Measurements from ENCODE around the gene PI4KA. TPM values are rescaled to one million over a fixed set of nuclear protein-coding genes. Genes with fewer than 3 reads are reported as not detected.
"Not testable (repeated sequence)": the region's sequence is repeated elsewhere in the genome, so short reads cannot be mapped to it uniquely, and the experiment has no call there.

Gene PI4KA
- polyA plus RNA-seq, 1 donor from 2014 or later: 42.2 TPM

DNA sequence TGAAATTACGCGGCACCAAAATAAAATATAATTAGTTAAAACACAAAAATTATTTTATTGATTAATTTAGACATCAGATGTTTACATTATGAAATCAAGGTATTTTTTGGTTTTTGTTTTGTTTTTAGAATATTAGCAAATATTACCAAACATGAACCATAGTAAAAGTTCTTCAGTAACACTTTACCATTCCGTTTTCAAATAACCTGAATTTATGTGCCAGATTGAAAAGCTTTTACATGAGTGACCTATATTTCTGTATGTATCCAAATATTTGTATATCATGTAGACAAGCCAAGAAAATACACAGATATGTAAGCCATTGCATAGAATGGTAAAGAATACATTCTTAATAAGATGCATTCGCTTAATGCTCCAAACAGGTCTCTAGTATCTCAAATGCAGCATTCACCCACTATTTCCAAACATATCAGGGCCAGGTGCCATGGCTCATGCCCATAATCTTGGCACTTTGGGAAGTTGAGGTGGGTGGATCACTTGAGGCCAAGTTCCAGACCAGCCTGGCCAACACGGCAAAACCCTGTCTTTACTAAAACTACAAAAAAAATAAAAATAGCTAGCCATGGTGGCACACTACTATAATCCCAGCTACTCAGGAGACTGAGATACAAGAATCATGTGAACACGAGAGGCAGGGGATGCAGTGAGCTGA, 187.1 kb downstream of the PI4KA start:
- Histone ChIP-seq H3K9ac (ENCODE audit: low read length) (no peak overlapping the region), H2AFZ (ENCODE audit: low read depth, low read length) (no peak overlapping the region), H3K36me3 (ENCODE audit: insufficient read depth, low read length) (no peaks in the 10 kb centered on the region), H3K27me3 (ENCODE audit: insufficient read depth, low read depth, low read length) (no peaks in the 10 kb centered on the region), H3F3A (ENCODE audit: insufficient read depth, low read length, poor library complexity, severe bottlenecking) (no peaks in the 10 kb centered on the region), H3K79me2 (replicated peaks; ENCODE audit: insufficient read depth, low read length) (no peaks in the 10 kb centered on the region), H3K9me2 (ENCODE audit: insufficient read depth, low read length) (no peaks in the 10 kb centered on the region), H3K4me3 (ENCODE audit: low read length) (no peak overlapping the region), H3K4me2 (ENCODE audit: low read length) (no peak overlapping the region), H3K9me3 (ENCODE audit: low read length) (no peaks in the 10 kb centered on the region), H4K20me1 (ENCODE audit: insufficient read depth) (no peaks in the 10 kb centered on the region), H3K27ac (ENCODE audit: low read length) (no peak overlapping the region)
- TF ChIP-seq EP300 (conservative IDR thresholded peaks at IDR 0.05; ENCODE audit: poor library complexity, severe bottlenecking) (no peak), EZH2 (IDR thresholded peaks at IDR 0.05; ENCODE audit: borderline replicate concordance, insufficient read depth, low read length, poor library complexity, severe bottlenecking) (no peak)
- TF ChIP-seq, protein P1, sequence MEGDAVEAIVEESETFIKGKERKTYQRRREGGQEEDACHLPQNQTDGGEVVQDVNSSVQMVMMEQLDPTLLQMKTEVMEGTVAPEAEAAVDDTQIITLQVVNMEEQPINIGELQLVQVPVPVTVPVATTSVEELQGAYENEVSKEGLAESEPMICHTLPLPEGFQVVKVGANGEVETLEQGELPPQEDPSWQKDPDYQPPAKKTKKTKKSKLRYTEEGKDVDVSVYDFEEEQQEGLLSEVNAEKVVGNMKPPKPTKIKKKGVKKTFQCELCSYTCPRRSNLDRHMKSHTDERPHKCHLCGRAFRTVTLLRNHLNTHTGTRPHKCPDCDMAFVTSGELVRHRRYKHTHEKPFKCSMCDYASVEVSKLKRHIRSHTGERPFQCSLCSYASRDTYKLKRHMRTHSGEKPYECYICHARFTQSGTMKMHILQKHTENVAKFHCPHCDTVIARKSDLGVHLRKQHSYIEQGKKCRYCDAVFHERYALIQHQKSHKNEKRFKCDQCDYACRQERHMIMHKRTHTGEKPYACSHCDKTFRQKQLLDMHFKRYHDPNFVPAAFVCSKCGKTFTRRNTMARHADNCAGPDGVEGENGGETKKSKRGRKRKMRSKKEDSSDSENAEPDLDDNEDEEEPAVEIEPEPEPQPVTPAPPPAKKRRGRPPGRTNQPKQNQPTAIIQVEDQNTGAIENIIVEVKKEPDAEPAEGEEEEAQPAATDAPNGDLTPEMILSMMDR (IDR thresholded peaks at IDR 0.05; ENCODE audit: poor library complexity, severe bottlenecking): no peak

DNA sequence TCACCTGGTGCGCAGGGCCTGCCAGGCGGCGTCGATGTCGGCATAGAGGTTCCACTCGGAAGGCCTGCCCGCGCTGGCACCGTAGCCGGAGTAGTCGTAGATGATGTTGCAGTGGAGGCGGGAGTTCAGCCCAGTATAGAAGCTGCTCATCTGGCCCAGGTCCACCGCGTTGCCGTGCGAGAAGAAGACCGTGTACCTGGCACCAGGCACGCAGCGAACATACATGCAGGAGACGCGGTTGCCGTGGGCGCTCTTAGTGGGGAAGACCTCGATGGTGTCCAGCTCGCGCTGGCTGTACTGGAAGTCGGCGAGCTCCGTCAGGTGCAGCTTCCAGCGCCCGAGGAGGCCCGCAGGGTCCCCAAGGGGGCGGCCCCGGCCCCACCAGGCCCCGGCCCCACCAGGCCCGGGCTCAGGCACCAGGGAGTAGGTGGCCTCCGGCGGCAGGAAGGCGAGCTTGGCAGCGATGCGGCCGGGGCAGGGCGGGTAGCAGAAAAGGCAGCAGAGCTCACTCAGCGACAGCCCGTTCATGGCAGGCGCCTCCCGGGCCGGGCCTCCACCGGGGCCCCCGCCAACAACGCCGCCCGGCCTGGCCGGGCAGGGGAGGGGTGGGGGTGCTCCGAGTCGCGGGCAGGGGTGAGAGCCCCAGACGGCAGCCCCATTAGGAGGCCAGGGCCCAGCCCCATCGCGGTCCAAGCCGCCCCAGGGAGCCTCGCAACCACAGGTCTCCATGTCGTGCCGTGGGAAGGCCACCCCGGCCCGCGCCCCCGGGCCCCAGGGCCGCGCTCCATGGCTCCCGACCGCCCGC, 188.0 kb downstream of the PI4KA start:
- not testable (repeated sequence) for H3K9ac ChIP-seq (ENCODE audit: low read length); H3K4me2 ChIP-seq (ENCODE audit: low read length); H3K9me2 ChIP-seq (ENCODE audit: insufficient read depth, low read length); H3F3A ChIP-seq (ENCODE audit: insufficient read depth, low read length, poor library complexity, severe bottlenecking); H3K36me3 ChIP-seq (ENCODE audit: insufficient read depth, low read length); H3K27me3 ChIP-seq (ENCODE audit: insufficient read depth, low read depth, low read length); H2AFZ ChIP-seq (ENCODE audit: low read depth, low read length); H3K9me3 ChIP-seq (ENCODE audit: low read length); H4K20me1 ChIP-seq (ENCODE audit: insufficient read depth); H3K4me3 ChIP-seq (ENCODE audit: low read length); H3K79me2 ChIP-seq (replicated peaks; ENCODE audit: insufficient read depth, low read length); H3K27ac ChIP-seq (ENCODE audit: low read length)

DNA sequence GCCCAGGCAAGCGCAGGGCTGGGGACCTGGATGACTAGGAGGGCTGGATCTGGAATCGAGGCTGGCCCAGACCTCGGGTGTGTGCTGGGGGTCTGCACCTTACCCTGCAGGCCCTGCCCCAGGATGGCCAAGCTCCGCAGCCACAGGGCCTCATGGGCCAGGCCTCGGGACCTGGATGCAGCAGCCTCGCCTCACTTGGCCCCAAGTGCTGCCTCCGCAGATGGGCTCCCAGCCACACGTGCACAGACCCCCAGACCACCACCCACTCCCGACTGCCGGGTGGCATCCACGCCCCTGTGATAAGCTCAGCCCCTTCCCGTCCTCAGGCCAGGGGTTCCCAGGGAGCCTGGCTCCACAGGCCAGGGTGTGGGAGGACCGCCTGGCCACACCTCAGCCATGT, 188.7 kb downstream of the PI4KA start:
- not testable (repeated sequence) for H3F3A ChIP-seq (ENCODE audit: insufficient read depth, low read length, poor library complexity, severe bottlenecking); H3K9ac ChIP-seq (ENCODE audit: low read length); H4K20me1 ChIP-seq (ENCODE audit: insufficient read depth); H2AFZ ChIP-seq (ENCODE audit: low read depth, low read length); H3K9me2 ChIP-seq (ENCODE audit: insufficient read depth, low read length); H3K4me2 ChIP-seq (ENCODE audit: low read length); H3K4me3 ChIP-seq (ENCODE audit: low read length); H3K79me2 ChIP-seq (replicated peaks; ENCODE audit: insufficient read depth, low read length); H3K9me3 ChIP-seq (ENCODE audit: low read length); H3K27me3 ChIP-seq (ENCODE audit: insufficient read depth, low read depth, low read length); H3K36me3 ChIP-seq (ENCODE audit: insufficient read depth, low read length); H3K27ac ChIP-seq (ENCODE audit: low read length)

DNA sequence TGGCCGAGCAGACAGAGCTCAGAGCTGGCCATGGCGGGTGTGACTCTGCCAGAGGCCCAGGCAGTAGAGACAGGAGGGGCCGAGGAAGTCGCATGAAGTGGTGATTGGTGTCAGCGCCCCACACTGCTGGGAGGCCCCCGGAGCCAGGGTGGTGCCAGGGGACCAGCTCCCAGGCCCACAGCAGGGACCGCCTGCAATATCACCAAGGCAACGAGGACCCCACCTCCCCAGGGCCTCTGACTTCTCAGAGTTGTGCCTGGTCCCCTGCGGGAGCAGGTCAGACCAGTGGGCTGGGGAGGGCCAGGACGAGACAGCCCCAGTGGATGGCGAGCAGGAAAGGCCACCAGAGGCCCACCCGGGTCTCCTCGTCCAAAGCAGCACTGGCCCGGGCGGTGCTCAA, 189.1 kb downstream of the PI4KA start:
- H4K20me1 ChIP-seq (ENCODE audit: insufficient read depth); H2AFZ ChIP-seq (ENCODE audit: low read depth, low read length); H3K27ac ChIP-seq (ENCODE audit: low read length); H3K4me2 ChIP-seq (ENCODE audit: low read length); H3F3A ChIP-seq (ENCODE audit: insufficient read depth, low read length, poor library complexity, severe bottlenecking); H3K9ac ChIP-seq (ENCODE audit: low read length); H3K27me3 ChIP-seq (ENCODE audit: insufficient read depth, low read depth, low read length); H3K9me2 ChIP-seq (ENCODE audit: insufficient read depth, low read length); H3K79me2 ChIP-seq (replicated peaks; ENCODE audit: insufficient read depth, low read length); H3K36me3 ChIP-seq (ENCODE audit: insufficient read depth, low read length); H3K9me3 ChIP-seq (ENCODE audit: low read length); H3K4me3 ChIP-seq (ENCODE audit: low read length): not testable (repeated sequence)

DNA sequence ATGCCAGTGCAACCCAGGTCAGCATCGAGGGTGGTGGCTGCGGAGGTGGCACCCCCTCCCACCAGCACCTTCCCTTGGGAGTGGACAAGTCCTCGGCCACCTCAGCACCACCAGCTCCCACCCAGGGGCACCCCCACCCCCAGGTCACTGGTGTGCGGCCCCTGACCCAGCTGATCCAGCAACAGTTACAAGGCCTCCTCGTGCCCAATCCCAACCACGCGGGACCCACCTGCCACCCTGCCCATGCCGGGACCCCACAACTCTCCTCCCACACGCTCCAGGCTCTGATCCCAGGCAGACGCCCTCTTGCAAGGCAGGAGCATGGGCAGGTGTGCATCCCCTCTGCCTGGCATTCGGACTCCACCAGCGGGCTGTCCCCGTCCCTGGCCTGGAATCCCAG, 189.8 kb downstream of the PI4KA start:
- H3K27ac ChIP-seq (ENCODE audit: low read length); H3K79me2 ChIP-seq (replicated peaks; ENCODE audit: insufficient read depth, low read length); H3K27me3 ChIP-seq (ENCODE audit: insufficient read depth, low read depth, low read length); H3K9ac ChIP-seq (ENCODE audit: low read length); H3F3A ChIP-seq (ENCODE audit: insufficient read depth, low read length, poor library complexity, severe bottlenecking); H3K9me2 ChIP-seq (ENCODE audit: insufficient read depth, low read length); H3K4me2 ChIP-seq (ENCODE audit: low read length); H3K9me3 ChIP-seq (ENCODE audit: low read length); H3K4me3 ChIP-seq (ENCODE audit: low read length); H4K20me1 ChIP-seq (ENCODE audit: insufficient read depth); H2AFZ ChIP-seq (ENCODE audit: low read depth, low read length); H3K36me3 ChIP-seq (ENCODE audit: insufficient read depth, low read length): not testable (repeated sequence)

DNA sequence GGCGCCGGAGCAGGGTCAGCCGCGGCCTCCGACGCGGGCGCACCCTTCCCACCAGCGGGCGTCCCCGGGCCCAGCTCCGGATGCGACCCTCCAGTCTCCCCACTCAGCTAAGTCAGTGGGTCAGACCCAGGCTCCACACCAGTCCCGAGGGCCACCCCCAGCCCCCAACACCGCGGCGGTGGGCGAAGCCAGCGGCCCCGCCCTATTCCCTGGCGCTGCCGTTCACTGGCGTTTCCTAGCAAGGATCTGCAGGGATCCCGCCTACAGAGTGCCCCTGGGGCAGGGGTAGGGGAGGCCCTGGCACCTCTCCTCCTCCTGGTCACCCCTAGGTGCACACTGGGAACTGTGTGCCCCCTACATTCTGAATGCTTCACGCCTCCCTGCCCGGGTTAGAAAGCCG, 190.4 kb downstream of the PI4KA start:
- not testable (repeated sequence) for H3F3A ChIP-seq (ENCODE audit: insufficient read depth, low read length, poor library complexity, severe bottlenecking); H2AFZ ChIP-seq (ENCODE audit: low read depth, low read length); H3K9me2 ChIP-seq (ENCODE audit: insufficient read depth, low read length); H3K4me2 ChIP-seq (ENCODE audit: low read length); H3K9ac ChIP-seq (ENCODE audit: low read length); H3K4me3 ChIP-seq (ENCODE audit: low read length); H3K27me3 ChIP-seq (ENCODE audit: insufficient read depth, low read depth, low read length); H3K27ac ChIP-seq (ENCODE audit: low read length); H3K79me2 ChIP-seq (replicated peaks; ENCODE audit: insufficient read depth, low read length); H3K36me3 ChIP-seq (ENCODE audit: insufficient read depth, low read length); H4K20me1 ChIP-seq (ENCODE audit: insufficient read depth); H3K9me3 ChIP-seq (ENCODE audit: low read length)

DNA sequence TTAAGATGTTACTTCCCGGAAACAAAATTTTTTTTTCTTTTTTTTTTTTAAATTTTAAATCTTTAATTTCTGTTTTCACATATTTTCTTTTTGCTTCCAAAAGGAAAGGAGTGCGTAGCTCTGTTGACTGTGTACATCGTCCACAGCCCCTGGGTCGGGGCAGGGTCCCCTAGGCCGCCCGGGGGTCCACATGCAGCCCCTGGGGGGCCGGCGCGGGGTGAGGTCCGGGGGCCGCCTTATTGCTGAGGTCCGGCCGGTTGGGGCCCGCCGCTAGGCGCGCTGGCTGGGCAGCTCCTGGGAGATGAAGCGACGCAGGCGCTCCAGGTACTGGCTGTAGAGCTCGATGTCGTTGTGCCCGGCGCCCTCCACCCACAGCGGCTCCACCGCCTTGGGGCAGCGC, 191.1 kb downstream of the PI4KA start:
- H3K79me2 ChIP-seq (replicated peaks; ENCODE audit: insufficient read depth, low read length); H3K9me3 ChIP-seq (ENCODE audit: low read length); H3K9me2 ChIP-seq (ENCODE audit: insufficient read depth, low read length); H3K4me2 ChIP-seq (ENCODE audit: low read length); H3K27ac ChIP-seq (ENCODE audit: low read length); H3K4me3 ChIP-seq (ENCODE audit: low read length); H3K9ac ChIP-seq (ENCODE audit: low read length); H4K20me1 ChIP-seq (ENCODE audit: insufficient read depth); H3K27me3 ChIP-seq (ENCODE audit: insufficient read depth, low read depth, low read length); H3K36me3 ChIP-seq (ENCODE audit: insufficient read depth, low read length); H2AFZ ChIP-seq (ENCODE audit: low read depth, low read length); H3F3A ChIP-seq (ENCODE audit: insufficient read depth, low read length, poor library complexity, severe bottlenecking): not testable (repeated sequence)
